ENCODE data around the gene MPC1. TPM values are rescaled to one million over a fixed set of nuclear protein-coding genes. Genes with fewer than 3 reads are reported as not detected.

Gene MPC1
- polyA plus RNA-seq (2011; rRNA removed), result 15.7 and 20.0 TPM in 2 replicates
- 6.3 and 7.5 TPM in 2 replicates for polyA minus RNA-seq (2011; rRNA and poly(A)+ RNA removed)

DNA sequence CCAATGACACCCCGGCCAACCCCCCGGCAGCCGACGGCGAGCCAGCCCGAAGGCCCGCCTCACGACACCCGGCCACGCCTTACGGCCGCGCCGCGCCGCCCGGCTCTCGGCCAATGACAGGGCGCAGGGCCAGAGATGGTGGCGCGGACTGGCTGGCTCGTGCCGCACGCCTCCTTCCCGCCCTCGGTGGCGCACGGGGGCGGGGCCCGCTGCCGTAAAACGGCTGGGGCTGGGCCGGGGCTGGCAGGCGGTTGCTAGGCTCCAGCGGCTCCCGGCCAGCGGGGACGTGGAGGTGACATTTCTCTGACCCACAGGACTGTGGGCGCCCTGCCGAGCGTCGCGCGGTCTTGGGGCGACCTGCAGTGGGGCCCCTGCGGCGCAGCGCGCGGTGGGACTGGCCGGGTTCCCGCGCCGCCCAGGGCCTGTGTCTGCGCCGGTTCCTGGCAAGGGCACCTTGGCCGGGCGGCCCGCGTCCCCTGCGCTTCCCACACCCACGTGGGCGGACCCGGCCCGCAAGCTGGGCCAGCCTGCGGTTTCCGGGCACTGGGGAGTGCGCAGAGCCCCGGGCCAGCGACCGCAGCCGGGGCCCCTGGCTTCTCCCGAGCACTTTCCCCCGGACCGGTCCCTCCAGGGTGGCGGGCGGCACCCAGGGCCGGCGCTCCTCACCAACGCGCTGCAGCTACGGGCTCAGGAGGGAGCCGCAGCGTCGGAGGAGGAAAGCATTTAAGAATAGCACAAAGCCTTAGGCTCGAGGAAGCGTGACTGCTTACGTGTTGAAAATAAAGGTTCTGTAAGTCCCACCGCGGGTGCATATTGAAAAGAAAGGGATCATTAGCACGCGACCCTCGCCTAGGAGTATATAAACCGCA lies at the start of gene MPC1:
Gene MPC1, minus strand, starts transcription at position 8 of the 869 bp plus-strand sequence. CDS start 64 bp downstream, outside the sequence.
- POLR2A ChIA-PET, result interaction anchor here (0.5 kb wide), 1 partner anchor 328 kb away, joined by 6 read pairs; no protein-coding TSS in a partner anchor
- Histone ChIP-seq H3K9me3 (ENCODE audit: control insufficient read depth, insufficient read depth, low read length) (no peaks in the 10 kb centered on the region), H3K4me3 (ENCODE audit: low read depth, low read length) (peak within 1 kb of the TSS; percentile 81), H3K27me3 (ENCODE audit: control insufficient read depth, insufficient read depth, low read length) (no peaks in the 10 kb centered on the region), H3K27ac (ENCODE audit: low read depth, low read length) (peak within 1 kb of the TSS; percentile 34)
- CTCF ChIA-PET, result interaction anchor here (0.8 kb wide), 1 partner anchor 70 kb away, joined by 3 read pairs; no protein-coding TSS in a partner anchor
- TF ChIP-seq, protein P1, sequence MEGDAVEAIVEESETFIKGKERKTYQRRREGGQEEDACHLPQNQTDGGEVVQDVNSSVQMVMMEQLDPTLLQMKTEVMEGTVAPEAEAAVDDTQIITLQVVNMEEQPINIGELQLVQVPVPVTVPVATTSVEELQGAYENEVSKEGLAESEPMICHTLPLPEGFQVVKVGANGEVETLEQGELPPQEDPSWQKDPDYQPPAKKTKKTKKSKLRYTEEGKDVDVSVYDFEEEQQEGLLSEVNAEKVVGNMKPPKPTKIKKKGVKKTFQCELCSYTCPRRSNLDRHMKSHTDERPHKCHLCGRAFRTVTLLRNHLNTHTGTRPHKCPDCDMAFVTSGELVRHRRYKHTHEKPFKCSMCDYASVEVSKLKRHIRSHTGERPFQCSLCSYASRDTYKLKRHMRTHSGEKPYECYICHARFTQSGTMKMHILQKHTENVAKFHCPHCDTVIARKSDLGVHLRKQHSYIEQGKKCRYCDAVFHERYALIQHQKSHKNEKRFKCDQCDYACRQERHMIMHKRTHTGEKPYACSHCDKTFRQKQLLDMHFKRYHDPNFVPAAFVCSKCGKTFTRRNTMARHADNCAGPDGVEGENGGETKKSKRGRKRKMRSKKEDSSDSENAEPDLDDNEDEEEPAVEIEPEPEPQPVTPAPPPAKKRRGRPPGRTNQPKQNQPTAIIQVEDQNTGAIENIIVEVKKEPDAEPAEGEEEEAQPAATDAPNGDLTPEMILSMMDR (IDR thresholded peaks at IDR 0.05; ENCODE audit: low read depth, low read length), result no peak
- peak; percentile 73 for DNase-seq (ENCODE audit: low read depth, low spot score)

DNA sequence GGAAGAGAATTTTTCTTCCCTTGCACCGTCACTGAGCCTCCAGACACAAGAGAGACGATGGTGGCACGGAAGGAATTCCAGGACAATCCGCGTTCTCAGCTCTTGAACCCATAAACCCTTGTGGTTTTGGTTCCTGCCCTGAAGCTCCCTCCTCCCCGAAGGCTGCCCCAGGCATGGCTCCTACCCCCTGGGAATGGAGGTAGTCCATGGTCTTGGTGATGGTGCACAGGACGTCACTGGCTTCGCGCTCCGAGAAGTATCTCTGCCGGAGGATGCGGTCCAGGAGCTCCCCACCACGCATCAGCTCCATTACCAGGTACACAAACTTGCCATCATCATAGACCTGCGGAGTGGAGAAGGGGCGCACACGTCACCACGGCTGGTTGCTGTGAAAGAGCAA lies 47.5 kb upstream of the MPC1 start:
- Histone ChIP-seq H3K4me3 (ENCODE audit: low read depth, low read length) (no peak overlapping the region), H3K9me3 (ENCODE audit: control insufficient read depth, insufficient read depth, low read length) (no peaks in the 10 kb centered on the region; the same call in 1 of the 2 replicates), H3K27ac (ENCODE audit: low read depth, low read length) (no peak overlapping the region), H3K27me3 (ENCODE audit: control insufficient read depth, insufficient read depth, low read length) (no peaks in the 10 kb centered on the region)
- ChIA-PET POLR2A (no interaction called here), CTCF (no interaction called here)
- no peak for DNase-seq (ENCODE audit: low read depth, low spot score)
- TF ChIP-seq, protein P1 (IDR thresholded peaks at IDR 0.05; ENCODE audit: low read depth, low read length), result no peak

DNA sequence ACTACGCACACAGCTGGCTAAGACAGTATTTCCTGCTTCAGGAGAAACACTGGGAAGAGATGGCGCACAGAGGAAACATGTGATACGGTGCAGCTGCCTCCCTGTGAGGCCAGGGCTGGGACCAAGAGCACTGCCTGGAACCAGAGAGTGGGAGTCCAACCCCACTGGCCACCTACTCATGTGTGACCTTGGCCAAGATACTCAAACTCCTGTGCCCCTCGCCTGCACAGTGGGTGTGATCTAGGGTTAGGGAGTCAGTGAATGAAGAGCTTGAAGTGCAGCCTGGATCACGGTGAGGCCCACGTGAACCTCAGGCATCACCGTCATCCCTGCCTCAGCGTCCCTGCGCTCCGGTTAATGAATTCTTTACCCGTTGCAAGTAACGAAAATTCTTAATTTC lies 41.7 kb upstream of the MPC1 start:
- CTCF ChIA-PET, result no interaction called here

DNA sequence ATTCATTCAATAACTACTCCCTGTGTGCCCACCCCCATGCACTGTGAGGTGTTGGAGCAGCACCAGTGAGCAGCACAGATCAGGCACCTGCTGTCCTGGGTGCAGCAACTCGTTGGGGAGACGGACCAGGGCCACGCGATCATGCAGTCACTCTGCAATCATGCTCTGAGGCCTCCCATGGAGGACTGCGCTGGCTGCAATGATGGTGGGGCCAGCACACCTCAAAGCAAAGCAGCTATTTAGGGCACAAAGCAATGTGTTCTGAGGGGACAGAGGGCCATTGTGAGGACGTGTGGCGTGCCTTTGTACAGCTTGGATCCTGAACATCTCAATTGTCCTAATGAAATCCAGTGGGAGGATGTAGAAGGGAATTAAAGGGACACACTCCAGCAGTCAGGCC lies 41.0 kb upstream of the MPC1 start:
- no peak for DNase-seq (ENCODE audit: low read depth, low spot score)
- Histone ChIP-seq H3K27ac (ENCODE audit: low read depth, low read length) (no peak overlapping the region), H3K9me3 (ENCODE audit: control insufficient read depth, insufficient read depth, low read length) (no peaks in the 10 kb centered on the region), H3K27me3 (ENCODE audit: control insufficient read depth, insufficient read depth, low read length) (no peaks in the 10 kb centered on the region), H3K4me3 (ENCODE audit: low read depth, low read length) (no peak overlapping the region)
- ChIA-PET CTCF (no interaction called here), POLR2A (no interaction called here)
- TF ChIP-seq, protein P1 (IDR thresholded peaks at IDR 0.05; ENCODE audit: low read depth, low read length), result no peak

More for the DNA sequence above, 41.7 kb upstream of the MPC1 start:
- Histone ChIP-seq H3K27me3 (ENCODE audit: control insufficient read depth, insufficient read depth, low read length) (no peaks in the 10 kb centered on the region), H3K27ac (ENCODE audit: low read depth, low read length) (no peak overlapping the region), H3K4me3 (ENCODE audit: low read depth, low read length) (no peak overlapping the region), H3K9me3 (ENCODE audit: control insufficient read depth, insufficient read depth, low read length) (no peaks in the 10 kb centered on the region)
- POLR2A ChIA-PET, result no interaction called here
- TF ChIP-seq, protein P1 (IDR thresholded peaks at IDR 0.05; ENCODE audit: low read depth, low read length), result no peak
- no peak for DNase-seq (ENCODE audit: low read depth, low spot score)

Measured in AG04450 (cell line).